ENCODE results near the gene SULF2.

DNA sequence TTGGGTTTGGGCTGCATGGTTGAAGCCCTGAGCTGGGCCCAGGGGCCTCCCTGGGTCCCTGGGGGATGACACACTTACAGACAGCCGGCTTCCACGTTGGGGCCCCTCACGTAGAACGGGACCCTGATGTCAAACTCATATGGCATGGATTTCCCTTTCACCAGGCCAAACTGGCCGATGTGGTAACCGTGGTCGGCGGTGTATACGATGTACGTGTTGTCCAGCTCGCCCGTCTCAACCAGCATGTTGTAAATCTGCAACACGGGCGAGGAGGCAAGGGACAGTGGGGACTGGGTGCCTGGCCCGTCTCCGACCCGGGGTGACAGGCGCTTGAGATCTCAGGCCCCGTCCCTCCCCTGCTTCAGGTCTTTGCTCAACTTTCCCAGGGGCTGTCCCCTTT is 102.4 kb downstream of the SULF2 start:
- TF ChIP-seq, protein P1, sequence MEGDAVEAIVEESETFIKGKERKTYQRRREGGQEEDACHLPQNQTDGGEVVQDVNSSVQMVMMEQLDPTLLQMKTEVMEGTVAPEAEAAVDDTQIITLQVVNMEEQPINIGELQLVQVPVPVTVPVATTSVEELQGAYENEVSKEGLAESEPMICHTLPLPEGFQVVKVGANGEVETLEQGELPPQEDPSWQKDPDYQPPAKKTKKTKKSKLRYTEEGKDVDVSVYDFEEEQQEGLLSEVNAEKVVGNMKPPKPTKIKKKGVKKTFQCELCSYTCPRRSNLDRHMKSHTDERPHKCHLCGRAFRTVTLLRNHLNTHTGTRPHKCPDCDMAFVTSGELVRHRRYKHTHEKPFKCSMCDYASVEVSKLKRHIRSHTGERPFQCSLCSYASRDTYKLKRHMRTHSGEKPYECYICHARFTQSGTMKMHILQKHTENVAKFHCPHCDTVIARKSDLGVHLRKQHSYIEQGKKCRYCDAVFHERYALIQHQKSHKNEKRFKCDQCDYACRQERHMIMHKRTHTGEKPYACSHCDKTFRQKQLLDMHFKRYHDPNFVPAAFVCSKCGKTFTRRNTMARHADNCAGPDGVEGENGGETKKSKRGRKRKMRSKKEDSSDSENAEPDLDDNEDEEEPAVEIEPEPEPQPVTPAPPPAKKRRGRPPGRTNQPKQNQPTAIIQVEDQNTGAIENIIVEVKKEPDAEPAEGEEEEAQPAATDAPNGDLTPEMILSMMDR (IDR thresholded peaks at IDR 0.05): no peak
- TF ChIP-seq POLR2A (IDR thresholded peaks at IDR 0.05): no peak

Data from body of pancreas (tissue), 4 donors.